Measurements from ENCODE around the gene SH2D3C. TPM values are rescaled to one million over a fixed set of nuclear protein-coding genes. Genes with fewer than 3 reads are reported as not detected.

SH2D3C gene
- total and polyA plus RNA-seq, 4 donors, result 34.5 to 51.5 (median 42.0) TPM

DNA sequence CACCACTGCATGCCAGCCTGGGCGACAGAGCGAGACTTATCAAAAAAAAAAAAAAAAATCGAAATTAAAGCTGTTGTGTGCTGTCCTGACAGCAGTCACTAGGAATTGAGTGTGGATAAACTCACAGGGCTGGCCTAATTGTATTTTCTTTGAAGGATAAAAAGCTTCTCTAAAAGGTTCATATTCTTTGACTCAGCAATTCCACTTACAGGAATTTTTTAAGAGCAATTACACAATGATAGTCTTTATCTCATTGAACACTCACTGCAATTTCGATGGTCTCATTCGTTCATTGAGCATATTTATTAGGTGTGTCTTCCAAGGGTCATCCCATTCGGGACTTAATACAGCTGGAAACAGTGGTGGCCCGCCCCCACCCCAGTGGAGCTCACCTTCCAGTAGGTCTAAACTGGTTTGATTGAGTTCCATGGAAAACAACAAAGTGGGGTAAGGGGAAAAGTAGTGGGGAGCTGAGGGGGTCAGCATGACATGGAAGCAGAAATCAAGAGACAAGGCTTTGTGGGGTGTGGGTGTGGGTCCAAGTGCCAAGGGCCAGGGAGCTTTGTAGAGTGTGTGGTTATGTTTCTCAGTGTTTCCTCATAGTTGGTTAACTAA lies 14.1 kb upstream of the SH2D3C start:
- Histone ChIP-seq H3K4me3 (no peak overlapping the region), H3K27ac (ENCODE audit: low read depth in 1 of 2, low read length in 1 of 2) (no peak overlapping the region), H3K4me1 (ENCODE audit: control insufficient read depth in 5 of 5, insufficient read depth in 5 of 5, low read length in 5 of 5) (peaks cover 0 to 22% (median 8%) of the 10 kb centered on the region in 5 donors), H3K36me3 (ENCODE audit: control insufficient read depth in 4 of 4, insufficient read depth in 4 of 4, low read length in 4 of 4) (peaks cover 12 to 43% (median 31%) of the 10 kb centered on the region in 4 donors), H3K27me3 (ENCODE audit: control insufficient read depth in 3 of 3, insufficient read depth in 3 of 3, low read length in 2 of 3) (no peaks in the 10 kb centered on the region), H3K9ac (ENCODE audit: insufficient read depth in 1 of 2, low read length in 2 of 2) (no peak overlapping the region), H3K9me3 (ENCODE audit: control insufficient read depth in 4 of 4, insufficient read depth in 3 of 4, low read length in 3 of 4) (no peaks in the 10 kb centered on the region)
- 68 to 82% methylated on average over 7 of the region's 7 CpGs for WGBS, 2 donors
- TF ChIP-seq, protein P1, sequence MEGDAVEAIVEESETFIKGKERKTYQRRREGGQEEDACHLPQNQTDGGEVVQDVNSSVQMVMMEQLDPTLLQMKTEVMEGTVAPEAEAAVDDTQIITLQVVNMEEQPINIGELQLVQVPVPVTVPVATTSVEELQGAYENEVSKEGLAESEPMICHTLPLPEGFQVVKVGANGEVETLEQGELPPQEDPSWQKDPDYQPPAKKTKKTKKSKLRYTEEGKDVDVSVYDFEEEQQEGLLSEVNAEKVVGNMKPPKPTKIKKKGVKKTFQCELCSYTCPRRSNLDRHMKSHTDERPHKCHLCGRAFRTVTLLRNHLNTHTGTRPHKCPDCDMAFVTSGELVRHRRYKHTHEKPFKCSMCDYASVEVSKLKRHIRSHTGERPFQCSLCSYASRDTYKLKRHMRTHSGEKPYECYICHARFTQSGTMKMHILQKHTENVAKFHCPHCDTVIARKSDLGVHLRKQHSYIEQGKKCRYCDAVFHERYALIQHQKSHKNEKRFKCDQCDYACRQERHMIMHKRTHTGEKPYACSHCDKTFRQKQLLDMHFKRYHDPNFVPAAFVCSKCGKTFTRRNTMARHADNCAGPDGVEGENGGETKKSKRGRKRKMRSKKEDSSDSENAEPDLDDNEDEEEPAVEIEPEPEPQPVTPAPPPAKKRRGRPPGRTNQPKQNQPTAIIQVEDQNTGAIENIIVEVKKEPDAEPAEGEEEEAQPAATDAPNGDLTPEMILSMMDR (IDR thresholded peaks at IDR 0.05; ENCODE audit: control extremely low read depth, extremely low read depth), result no peak
- DNase-seq (no peak), ATAC-seq (ENCODE audit: insufficient read depth, low FRiP score) (no peak)

DNA sequence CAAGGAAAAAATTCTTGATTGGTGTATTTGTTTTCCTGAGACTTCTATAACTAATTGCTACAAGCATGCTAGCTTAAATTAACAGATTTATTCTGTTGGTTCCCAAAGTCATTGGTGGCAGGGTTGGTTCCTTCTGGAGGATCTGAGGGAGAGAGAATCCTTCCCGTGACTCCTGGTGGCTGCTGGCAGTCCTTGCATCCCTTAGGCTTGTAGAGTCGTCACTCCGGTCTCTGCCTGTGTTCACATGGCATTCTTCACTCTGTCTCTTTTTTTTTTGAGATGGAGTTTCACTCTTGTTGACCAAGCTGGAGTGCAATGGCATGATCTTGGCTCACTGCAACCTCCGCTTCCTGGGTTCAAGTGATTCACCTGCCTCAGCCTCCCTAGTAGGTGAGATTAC lies 12.6 kb upstream of the SH2D3C start:
- 87 to 91% methylated on average over 4 of the region's 4 CpGs for WGBS, 2 donors
- Histone ChIP-seq H3K36me3 (ENCODE audit: control insufficient read depth in 4 of 4, insufficient read depth in 4 of 4, low read length in 4 of 4) (peaks cover 14 to 48% (median 35%) of the 10 kb centered on the region in 4 donors), H3K9me3 (ENCODE audit: control insufficient read depth in 4 of 4, insufficient read depth in 3 of 4, low read length in 3 of 4) (no peaks in the 10 kb centered on the region), H3K4me1 (ENCODE audit: control insufficient read depth in 5 of 5, insufficient read depth in 5 of 5, low read length in 5 of 5) (peaks cover 0 to 16% (median 3%) of the 10 kb centered on the region in 5 donors), H3K9ac (ENCODE audit: insufficient read depth in 1 of 2, low read length in 2 of 2) (no peak overlapping the region), H3K27me3 (ENCODE audit: control insufficient read depth in 3 of 3, insufficient read depth in 3 of 3, low read length in 2 of 3) (no peaks in the 10 kb centered on the region), H3K4me3 (no peak overlapping the region), H3K27ac (ENCODE audit: low read depth in 1 of 2, low read length in 1 of 2) (no peak overlapping the region)
- no peak for ATAC-seq (ENCODE audit: insufficient read depth, low FRiP score)
- TF ChIP-seq, protein P1 (IDR thresholded peaks at IDR 0.05; ENCODE audit: control extremely low read depth, extremely low read depth), result no peak
- DNase-seq, result no peak

DNA sequence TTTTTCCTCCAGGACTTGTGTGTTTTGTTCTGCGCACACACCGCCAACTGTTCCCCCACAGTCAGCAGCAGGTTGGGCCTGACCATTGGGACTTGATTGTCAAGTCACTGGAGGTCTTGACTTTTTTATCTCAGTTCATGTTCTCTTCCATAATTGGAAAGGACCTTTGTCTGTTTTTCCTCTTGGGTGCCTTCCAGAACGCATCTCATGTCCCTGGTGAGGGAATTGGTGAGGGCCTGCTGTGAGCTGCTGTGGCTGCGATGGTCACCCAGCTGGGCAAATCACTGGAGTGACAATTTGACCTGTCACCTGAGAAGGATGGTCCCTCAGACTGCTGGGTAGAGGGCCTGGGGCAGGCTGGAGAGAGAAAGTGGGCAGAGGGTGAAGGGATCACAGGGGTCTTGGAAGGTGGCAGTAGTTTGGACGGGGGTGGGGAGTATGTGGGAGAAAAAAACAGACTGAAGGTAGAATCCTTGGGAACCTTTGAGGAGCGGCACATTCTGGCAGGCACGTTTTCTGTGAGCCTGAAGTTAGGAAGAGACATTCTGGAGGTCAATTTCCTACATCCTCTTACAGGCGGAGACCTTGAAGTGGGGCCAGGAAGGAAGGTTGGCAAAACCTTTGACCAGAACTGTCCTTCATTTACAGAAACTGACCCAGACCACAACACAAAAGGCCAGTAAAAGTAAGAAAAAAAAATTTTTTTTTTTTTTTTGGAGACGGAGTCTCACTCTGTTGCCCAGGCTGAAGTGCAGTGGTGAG lies 11.8 kb upstream of the SH2D3C start:
- Histone ChIP-seq H3K9me3 (ENCODE audit: control insufficient read depth in 4 of 4, insufficient read depth in 3 of 4, low read length in 3 of 4) (no peaks in the 10 kb centered on the region), H3K9ac (ENCODE audit: insufficient read depth in 1 of 2, low read length in 2 of 2) (no peak overlapping the region), H3K27ac (ENCODE audit: low read depth in 1 of 2, low read length in 1 of 2) (no peak overlapping the region), H3K4me1 (ENCODE audit: control insufficient read depth in 5 of 5, insufficient read depth in 5 of 5, low read length in 5 of 5) (peaks cover 0 to 14% (median 3%) of the 10 kb centered on the region in 5 donors), H3K4me3 (no peak overlapping the region), H3K27me3 (ENCODE audit: control insufficient read depth in 3 of 3, insufficient read depth in 3 of 3, low read length in 2 of 3) (no peaks in the 10 kb centered on the region), H3K36me3 (ENCODE audit: control insufficient read depth in 4 of 4, insufficient read depth in 4 of 4, low read length in 4 of 4) (peaks cover 14 to 48% (median 35%) of the 10 kb centered on the region in 4 donors)
- 78 to 81% methylated on average over 9 of the region's 9 CpGs for WGBS, 2 donors
- TF ChIP-seq, protein P1 (IDR thresholded peaks at IDR 0.05; ENCODE audit: control extremely low read depth, extremely low read depth), result no peak
- ATAC-seq (ENCODE audit: insufficient read depth, low FRiP score), result no peak
- DNase-seq, result no peak
